Stomach (tissue), 4 donors: ENCODE results near the gene GPT2.

Experiments
- CTCF ChIP-seq, 7 experiments: fragments of 450-650 bp in 4 of 7; fragments of 200-600 bp in 3 of 7; sonication (generic) in 3 of 7; IDR thresholded peaks; one replicate each; pipeline ENCODE4 v1.5.1; 2016 to 2019; ENCODE audit warnings: antibody characterized with exemption in 7 of 7, control low read depth in 2 of 7, mild to moderate bottlenecking in 1 of 7
- POLR2A ChIP-seq, 4 donors: fragments of 450-650 bp; IDR thresholded peaks; one replicate each; pipeline ENCODE4 v1.6.1; 2016; ENCODE audit warnings: antibody characterized with exemption in 4 of 4, control low read depth in 2 of 4, mild to moderate bottlenecking in 1 of 4, moderate library complexity in 1 of 4

DNA sequence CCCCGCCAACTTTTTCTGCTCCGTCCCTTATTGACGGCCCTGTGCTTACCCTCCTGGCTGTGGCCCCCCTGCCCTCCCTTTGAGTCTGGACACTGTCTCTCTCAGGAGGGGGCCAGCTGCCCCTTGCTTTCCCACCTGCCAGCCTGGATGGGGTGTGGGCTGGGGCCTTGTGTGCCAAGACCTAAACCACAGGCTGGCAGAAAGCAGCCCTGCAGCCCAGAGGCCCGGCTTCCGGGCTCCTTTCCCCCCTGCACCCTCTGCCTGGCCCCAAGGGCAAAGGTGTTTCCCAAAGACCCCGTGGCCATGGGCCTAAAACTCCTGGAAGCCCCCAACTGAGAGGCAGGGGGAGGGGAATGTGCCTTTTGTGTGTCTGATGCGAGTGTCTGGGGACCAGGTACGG, 17.5 kb downstream of the GPT2 start:
- TF ChIP-seq POLR2A (IDR thresholded peaks at IDR 0.05) (no peak), CTCF (IDR thresholded peaks at IDR 0.05) (no peak)
